PC-3 (cell line): ENCODE data around the gene ASH1L. TPM values are rescaled to one million over a fixed set of nuclear protein-coding genes. Genes with fewer than 3 reads are reported as not detected.
A peak's percentile ranks its signal among the peaks of the same experiment; 100 is the strongest.

ENCODE experiments used
- ATAC-seq: fragments of 200-7000 bp; cut with Tn5 transposase; 2 replicates; pipeline ENCODE4 v1.9.1; 2020; ENCODE audit warnings: mild to moderate bottlenecking, moderate library complexity
- BruUV-seq: library from RNA; stranded (reverse); fragments of 400-500 nt; replicated peaks from 2 replicates; lab custom pipeline; 2021; lab: Mats Ljungman, UMichigan
- CTCF ChIA-PET: fragments of 300-600 bp; sonication (Branson Sonifier 250); formaldehyde crosslinking; loops from one replicate; lab custom pipeline; 2022; ENCODE audit warnings: antibody characterized with exemption; lab: Charles Lee
- POLR2A ChIA-PET: fragments of 300-600 bp; sonication (Branson Sonifier 250); formaldehyde crosslinking; loops from one replicate; lab custom pipeline; 2022; ENCODE audit warnings: antibody characterized with exemption; ENCODE audit not compliant: unreplicated experiment; lab: Charles Lee
- DNase-seq: peaks from one replicate; pipeline ENCODE4 v3.0.0-alpha.2; 2015
- H2AFZ ChIP-seq: fragments of 300-600 bp; sonication (generic); 2 replicates; pipeline ENCODE4 v1.6.0; 2016; ENCODE audit warnings: antibody characterized with exemption, low read length
- H3F3A ChIP-seq: fragments of 300-600 bp; sonication (generic); one replicate; pipeline ENCODE4 v1.6.0; 2017; ENCODE audit warnings: antibody characterized with exemption, low read length, control low read depth, mild to moderate bottlenecking; ENCODE audit not compliant: unreplicated experiment
- H3K27ac ChIP-seq: fragments of 300-600 bp; sonication (generic); 2 replicates; pipeline ENCODE4 v1.5.1; 2016; ENCODE audit warnings: mild to moderate bottlenecking, low read length
- H3K27me3 ChIP-seq: fragments of 300-600 bp; sonication (generic); 2 replicates; pipeline ENCODE4 v1.6.1; 2016; ENCODE audit warnings: low read length, mixed read lengths
- H3K36me3 ChIP-seq: fragments of 300-600 bp; sonication (generic); 2 replicates; pipeline ENCODE4 v1.6.1; 2016; ENCODE audit warnings: low read depth, mixed run types, low read length, mixed read lengths
- H3K4me1 ChIP-seq: fragments of 300-600 bp; sonication (generic); 2 replicates; pipeline ENCODE4 v1.5.1; 2016; ENCODE audit warnings: low read length; ENCODE audit not compliant: insufficient read depth
- H3K4me2 ChIP-seq: fragments of 300-600 bp; sonication (generic); 2 replicates; pipeline ENCODE4 v1.6.0; 2016; ENCODE audit warnings: low read length
- H3K4me3 ChIP-seq: fragments of 300-600 bp; sonication (generic); 2 replicates; pipeline ENCODE4 v1.5.1; 2016; ENCODE audit warnings: mild to moderate bottlenecking, low read length, mixed read lengths
- H3K79me2 ChIP-seq: fragments of 300-600 bp; sonication (generic); 2 replicates; pipeline ENCODE4 v1.6.1; 2017; ENCODE audit warnings: low read length, mixed read lengths
- H3K9ac ChIP-seq: fragments of 300-600 bp; sonication (generic); 2 replicates; pipeline ENCODE4 v1.6.0; 2016; ENCODE audit warnings: mild to moderate bottlenecking, low read length
- H3K9me2 ChIP-seq: fragments of 300-600 bp; sonication (generic); replicated peaks from 2 replicates; pipeline ENCODE4 v1.6.1; 2016; ENCODE audit warnings: mixed run types, low read length, mixed read lengths
- H3K9me3 ChIP-seq: fragments of 300-600 bp; sonication (generic); 2 replicates; pipeline ENCODE4 v1.6.1; 2016; ENCODE audit warnings: low read length, mixed read lengths
- H4K20me1 ChIP-seq: fragments of 300-600 bp; sonication (generic); 2 replicates; pipeline ENCODE4 v1.6.1; 2016; ENCODE audit warnings: low read length, mixed read lengths
- EZH2 ChIP-seq: fragments of 300-600 bp; sonication (generic); IDR thresholded peaks from one replicate; pipeline ENCODE4 v1.6.1; 2017; ENCODE audit warnings: antibody characterized with exemption, mild to moderate bottlenecking, low read length; ENCODE audit not compliant: unreplicated experiment
- EZH2phosphoT487 ChIP-seq: fragments of 300-600 bp; sonication (generic); IDR thresholded peaks from 2 replicates; pipeline ENCODE4 v1.6.1; 2018; ENCODE audit warnings: mild to moderate bottlenecking, antibody characterized with exemption, low read length, borderline replicate concordance
- intact Hi-C: fragments of 100-400 bp; cut with micrococcal nuclease; formaldehyde crosslinking; loops from 2 replicates; pipeline ENCODE4 v1.9.0; 2023
- total RNA-seq: library from RNA; depleted of rRNA; stranded (reverse); fragments of >200 nt; gene quantifications from 2 replicates; pipeline ENCODE4 v1.2.3, GENCODE V29; 2014
- TF ChIP-seq, protein P1 (sequence below): fragments of 300-600 bp; sonication (generic); conservative IDR thresholded peaks from 2 replicates; pipeline ENCODE4 v1.5.1; 2017; ENCODE audit warnings: antibody characterized with exemption, low read depth, mild to moderate bottlenecking, low read length

Gene ASH1L
- total RNA-seq, 1 experiment from 2014 or later: 27.6 TPM

GRCh38 chr1:155321639-155322503 is 240.7 kb downstream of the ASH1L start:
- no peaks in the 10 kb centered on the region for H3F3A ChIP-seq
- peaks cover 25% of the 10 kb centered on the region for H3K79me2 ChIP-seq
- H4K20me1 ChIP-seq: no peaks in the 10 kb centered on the region
- ATAC-seq: no peak
- TF ChIP-seq EZH2: no peak
- intact Hi-C loops: no loop called here
- H2AFZ ChIP-seq: no peak overlapping the region
- peaks cover 21% of the 10 kb centered on the region for H3K4me1 ChIP-seq
- H3K36me3 ChIP-seq: peaks cover 12% of the 10 kb centered on the region
- H3K4me3 ChIP-seq: peak overlapping the region; percentile 80
- POLR2A ChIA-PET: interaction anchor here (0.6 to 0.9 kb wide), 4 partner anchors 60 to 405 kb away, joined by 3 to 7 read pairs (median 4); partner anchors contain the start of gene SCAMP3
- TSS peak; percentile 25 for BruUV-seq
- no peak overlapping the region for H3K27ac ChIP-seq
- H3K4me2 ChIP-seq: peak overlapping the region; percentile 93
- no peaks in the 10 kb centered on the region for H3K9me2 ChIP-seq
- CTCF ChIA-PET: interaction anchor here (0.6 to 0.7 kb wide), 4 partner anchors 44 to 183 kb away, joined by 3 to 4 read pairs (median 3); partner anchors contain the start of gene CLK2
- no peaks in the 10 kb centered on the region for H3K27me3 ChIP-seq
- H3K9me3 ChIP-seq: no peaks in the 10 kb centered on the region
- H3K9ac ChIP-seq: peak overlapping the region; percentile 84; the same call in 1 of the 2 replicates
- no peak for DNase-seq

DNA sequence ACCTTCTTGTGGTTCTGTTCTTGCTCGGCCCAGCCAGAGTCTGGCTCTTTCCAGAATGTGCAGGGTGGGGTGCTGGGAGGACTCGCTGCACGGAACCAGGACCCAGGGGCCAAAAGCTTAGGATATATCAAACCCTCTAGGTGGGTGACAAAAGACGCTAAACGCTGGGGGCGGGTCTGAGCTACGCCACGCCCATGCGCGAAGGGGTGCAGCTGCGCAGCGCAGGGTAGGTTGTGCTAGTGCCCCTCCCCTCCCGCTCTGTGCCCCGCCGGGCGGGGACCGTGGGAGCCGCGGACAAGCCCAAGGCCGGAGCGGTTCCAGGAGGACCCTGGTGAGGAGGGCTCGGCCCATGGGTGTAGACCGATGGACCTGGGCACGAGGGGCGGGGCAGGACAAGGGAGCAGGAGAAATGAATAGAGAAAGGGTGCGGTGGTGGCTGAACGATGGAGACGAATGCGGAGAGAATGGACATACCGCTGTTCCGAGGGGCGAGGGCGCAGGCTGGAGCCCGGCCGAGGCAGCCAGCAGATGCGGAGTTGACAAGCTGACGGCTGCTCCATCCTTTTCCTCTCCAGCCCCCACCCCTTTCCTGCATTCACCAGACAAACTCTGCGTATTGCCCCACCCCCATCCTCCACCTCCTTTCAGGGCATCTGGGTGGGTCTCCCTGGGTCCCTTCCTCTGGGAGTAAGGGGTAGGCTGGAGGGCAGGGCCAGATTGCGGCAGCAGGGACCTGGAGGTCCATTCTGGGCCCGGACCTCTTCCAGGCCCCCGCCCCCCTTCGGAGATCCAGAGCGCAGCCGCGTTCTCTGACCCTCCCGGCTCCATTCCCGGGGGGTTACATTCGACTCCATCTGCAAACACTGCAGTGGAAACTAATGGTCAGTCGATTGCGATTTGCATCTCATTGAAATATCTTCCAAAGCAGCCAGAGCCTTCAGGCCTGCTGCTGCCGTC is 241.7 kb downstream of the ASH1L start, which contains the start of gene RUSC1:
Gene RUSC1, plus strand, starts transcription at position 234 of the 957 bp plus-strand sequence. CDS start 880 bp downstream, outside the sequence.
- peak within 1 kb of the TSS; percentile 80; the same call in 1 of the 2 replicates for H3K4me3 ChIP-seq
- ChIA-PET CTCF (no interaction called here), POLR2A (interaction anchor here (0.6 kb wide), 1 partner anchor 44 kb away, joined by 3 read pairs; no protein-coding TSS in a partner anchor)
- H3F3A ChIP-seq: no peaks in the 10 kb centered on the region
- H3K9me3 ChIP-seq: no peaks in the 10 kb centered on the region
- H3K9me2 ChIP-seq: no peaks in the 10 kb centered on the region
- H3K27ac ChIP-seq: no peak within 1 kb of the TSS
- H4K20me1 ChIP-seq: no peaks in the 10 kb centered on the region
- peaks cover 16% of the 10 kb centered on the region for H3K79me2 ChIP-seq
- peak; percentile 2; the same call in 1 of the 2 replicates for ATAC-seq
- peaks cover 18% of the 10 kb centered on the region for H3K4me1 ChIP-seq
- TF ChIP-seq EZH2phosphoT487: no peak
- TF ChIP-seq, protein P1, sequence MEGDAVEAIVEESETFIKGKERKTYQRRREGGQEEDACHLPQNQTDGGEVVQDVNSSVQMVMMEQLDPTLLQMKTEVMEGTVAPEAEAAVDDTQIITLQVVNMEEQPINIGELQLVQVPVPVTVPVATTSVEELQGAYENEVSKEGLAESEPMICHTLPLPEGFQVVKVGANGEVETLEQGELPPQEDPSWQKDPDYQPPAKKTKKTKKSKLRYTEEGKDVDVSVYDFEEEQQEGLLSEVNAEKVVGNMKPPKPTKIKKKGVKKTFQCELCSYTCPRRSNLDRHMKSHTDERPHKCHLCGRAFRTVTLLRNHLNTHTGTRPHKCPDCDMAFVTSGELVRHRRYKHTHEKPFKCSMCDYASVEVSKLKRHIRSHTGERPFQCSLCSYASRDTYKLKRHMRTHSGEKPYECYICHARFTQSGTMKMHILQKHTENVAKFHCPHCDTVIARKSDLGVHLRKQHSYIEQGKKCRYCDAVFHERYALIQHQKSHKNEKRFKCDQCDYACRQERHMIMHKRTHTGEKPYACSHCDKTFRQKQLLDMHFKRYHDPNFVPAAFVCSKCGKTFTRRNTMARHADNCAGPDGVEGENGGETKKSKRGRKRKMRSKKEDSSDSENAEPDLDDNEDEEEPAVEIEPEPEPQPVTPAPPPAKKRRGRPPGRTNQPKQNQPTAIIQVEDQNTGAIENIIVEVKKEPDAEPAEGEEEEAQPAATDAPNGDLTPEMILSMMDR: no peak
- TF ChIP-seq EZH2: no peak
- peaks cover 13% of the 10 kb centered on the region for H3K36me3 ChIP-seq
- no peak within 1 kb of the TSS for H3K9ac ChIP-seq
- DNase-seq: peak; percentile 41
- intact Hi-C loops: no loop called here
- no TSS peak for BruUV-seq
- no peak within 1 kb of the TSS for H2AFZ ChIP-seq
- H3K4me2 ChIP-seq: peak within 1 kb of the TSS; percentile 93
- no peaks in the 10 kb centered on the region for H3K27me3 ChIP-seq

DNA sequence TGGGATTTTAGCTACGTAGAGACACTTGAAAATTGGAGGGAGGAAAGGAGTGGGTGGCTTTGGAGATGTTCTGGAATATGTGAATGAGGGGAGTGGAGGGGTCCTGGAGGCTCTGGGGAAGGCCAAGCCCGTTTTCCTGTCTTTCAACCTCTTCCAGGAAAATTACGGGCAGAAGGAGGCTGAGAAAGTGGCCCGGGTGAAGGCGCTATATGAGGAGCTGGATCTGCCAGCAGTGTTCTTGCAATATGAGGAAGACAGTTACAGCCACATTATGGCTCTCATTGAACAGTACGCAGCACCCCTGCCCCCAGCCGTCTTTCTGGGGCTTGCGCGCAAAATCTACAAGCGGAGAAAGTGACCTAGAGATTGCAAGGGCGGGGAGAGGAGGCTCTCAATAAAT is 242.4 kb downstream of the ASH1L start:
- H3K4me3 ChIP-seq: no peak overlapping the region
- no peaks in the 10 kb centered on the region for H3F3A ChIP-seq
- H4K20me1 ChIP-seq: no peaks in the 10 kb centered on the region
- no peaks in the 10 kb centered on the region for H3K9me2 ChIP-seq
- ChIA-PET CTCF (no interaction called here), POLR2A (interaction anchor here (0.6 kb wide), 1 partner anchor 43 kb away, joined by 3 read pairs; no protein-coding TSS in a partner anchor)
- TF ChIP-seq EZH2 (no peak), EZH2phosphoT487 (no peak)
- TF ChIP-seq, protein P1: no peak
- H3K27me3 ChIP-seq: no peaks in the 10 kb centered on the region
- no peak overlapping the region; the same call in 1 of the 2 replicates for H3K4me2 ChIP-seq
- no peaks in the 10 kb centered on the region for H3K9me3 ChIP-seq
- BruUV-seq: no TSS peak
- H2AFZ ChIP-seq: no peak overlapping the region
- peaks cover 11% of the 10 kb centered on the region for H3K4me1 ChIP-seq
- ATAC-seq: no peak
- H3K27ac ChIP-seq: no peak overlapping the region
- peaks cover 9% of the 10 kb centered on the region for H3K79me2 ChIP-seq
- no peak overlapping the region for H3K9ac ChIP-seq
- intact Hi-C loops: no loop called here
- DNase-seq: no peak
- peaks cover 13% of the 10 kb centered on the region for H3K36me3 ChIP-seq
